PC-9 (cell line): Measurements from ENCODE around the gene CNTNAP2. TPM values are rescaled to one million over a fixed set of nuclear protein-coding genes. Genes with fewer than 3 reads are reported as not detected.

ENCODE experiments used
- BruUV-seq: library from RNA; stranded (reverse); fragments of 400-500 nt; replicated peaks from 2 replicates; lab custom pipeline; 2021; lab: Mats Ljungman, UMichigan
- CTCF ChIA-PET: fragments of 300-600 bp; sonication (Branson Sonifier 250); formaldehyde crosslinking; loops from one replicate; lab custom pipeline; 2022; ENCODE audit warnings: antibody characterized with exemption; lab: Charles Lee
- POLR2A ChIA-PET: fragments of 300-600 bp; sonication (Branson Sonifier 250); formaldehyde crosslinking; loops from one replicate; lab custom pipeline; 2022; ENCODE audit warnings: antibody characterized with exemption; ENCODE audit not compliant: unreplicated experiment; lab: Charles Lee
- DNase-seq, 2 experiments: peaks; one replicate each; pipeline versions ENCODE4 v3.0.0 to v3.0.0-alpha.2; 2015 to 2022; ENCODE audit warnings: mixed read lengths in 1 of 2
- H2AFZ ChIP-seq: fragments of 200-600 bp; sonication (generic); 2 replicates; pipeline ENCODE4 v1.8.1; 2017; ENCODE audit warnings: antibody characterized with exemption
- H3F3A ChIP-seq: fragments of 200-600 bp; sonication (generic); 2 replicates; pipeline ENCODE4 v1.8.1; 2017; ENCODE audit warnings: antibody characterized with exemption, mild to moderate bottlenecking, low read depth; ENCODE audit not compliant: insufficient read depth
- H3K27ac ChIP-seq: fragments of 200-600 bp; sonication (generic); 2 replicates; pipeline ENCODE4 v1.6.1; 2016; ENCODE audit warnings: mixed run types
- H3K27me3 ChIP-seq: fragments of 200-600 bp; sonication (generic); 2 replicates; pipeline ENCODE4 v1.6.1; 2016; ENCODE audit warnings: low read depth, mixed run types; ENCODE audit not compliant: insufficient read depth
- H3K36me3 ChIP-seq: fragments of 200-600 bp; sonication (generic); 2 replicates; pipeline ENCODE4 v1.6.1; 2016; ENCODE audit warnings: low read depth, mixed run types
- H3K4me1 ChIP-seq: fragments of 200-600 bp; sonication (generic); replicated peaks from 2 replicates; pipeline ENCODE4 v1.6.1; 2016; ENCODE audit warnings: mixed run types; ENCODE audit not compliant: insufficient read depth
- H3K4me2 ChIP-seq: fragments of 200-600 bp; sonication (generic); 2 replicates; pipeline ENCODE4 v1.6.1; 2017; ENCODE audit warnings: mixed run types
- H3K4me3 ChIP-seq: fragments of 200-600 bp; sonication (generic); 2 replicates; pipeline ENCODE4 v1.6.1; 2016; ENCODE audit warnings: mixed run types
- H3K79me2 ChIP-seq: fragments of 200-600 bp; sonication (generic); 2 replicates; pipeline ENCODE4 v1.6.1; 2017; ENCODE audit warnings: low read depth, mixed run types
- H3K9me2 ChIP-seq: fragments of 200-600 bp; sonication (generic); 2 replicates; pipeline ENCODE4 v1.8.1; 2017; ENCODE audit warnings: mild to moderate bottlenecking; ENCODE audit not compliant: insufficient read depth
- H3K9me3 ChIP-seq: fragments of 200-600 bp; sonication (generic); 2 replicates; pipeline ENCODE4 v1.8.1; 2016; ENCODE audit warnings: low read depth; ENCODE audit not compliant: insufficient read depth
- H4K20me1 ChIP-seq: fragments of 200-600 bp; sonication (generic); 2 replicates; pipeline ENCODE4 v1.8.1; 2017; ENCODE audit not compliant: insufficient read depth
- EZH2 ChIP-seq: fragments of 200-600 bp; sonication (generic); IDR thresholded peaks from 2 replicates; pipeline ENCODE4 v1.8.0; 2017; ENCODE audit warnings: antibody characterized with exemption, low read depth
- intact Hi-C: fragments of 100-400 bp; cut with micrococcal nuclease; formaldehyde crosslinking; loops from one replicate; pipeline ENCODE4 v1.10.0; 2022; ENCODE audit not compliant: unreplicated experiment
- total RNA-seq: library from RNA; stranded (reverse); gene quantifications from 2 replicates; pipeline ENCODE4 v1.2.3, GENCODE V29; 2021
- TF ChIP-seq, protein P1 (sequence below): fragments of 200-600 bp; sonication (generic); conservative IDR thresholded peaks from 2 replicates; pipeline ENCODE4 v1.6.1; 2017; ENCODE audit warnings: mixed run types, antibody characterized with exemption, mild to moderate bottlenecking, moderate library complexity

CNTNAP2 gene
- total RNA-seq, 1 experiment from 2014 or later, result not detected

- no peaks in the 10 kb centered on the region for H4K20me1 ChIP-seq
- intact Hi-C loops, result no loop called here
- ChIA-PET CTCF (no interaction called here), POLR2A (no interaction called here)
- peaks cover 8% of the 10 kb centered on the region; the same call in 1 of the 2 replicates for H3K27me3 ChIP-seq
- BruUV-seq, result no TSS peak
- no peaks in the 10 kb centered on the region for H3K4me1 ChIP-seq
- no peaks in the 10 kb centered on the region for H3K9me2 ChIP-seq
- no peak overlapping the region for H3K4me2 ChIP-seq
- H2AFZ ChIP-seq, result no peak overlapping the region
- H3K9me3 ChIP-seq, result no peaks in the 10 kb centered on the region
- no peaks in the 10 kb centered on the region for H3K79me2 ChIP-seq
- no peak overlapping the region for H3K27ac ChIP-seq
- no peaks in the 10 kb centered on the region for H3K36me3 ChIP-seq
- no peaks in the 10 kb centered on the region for H3F3A ChIP-seq
- no peak overlapping the region for H3K4me3 ChIP-seq
- TF ChIP-seq EZH2, result no peak
- TF ChIP-seq, protein P1, sequence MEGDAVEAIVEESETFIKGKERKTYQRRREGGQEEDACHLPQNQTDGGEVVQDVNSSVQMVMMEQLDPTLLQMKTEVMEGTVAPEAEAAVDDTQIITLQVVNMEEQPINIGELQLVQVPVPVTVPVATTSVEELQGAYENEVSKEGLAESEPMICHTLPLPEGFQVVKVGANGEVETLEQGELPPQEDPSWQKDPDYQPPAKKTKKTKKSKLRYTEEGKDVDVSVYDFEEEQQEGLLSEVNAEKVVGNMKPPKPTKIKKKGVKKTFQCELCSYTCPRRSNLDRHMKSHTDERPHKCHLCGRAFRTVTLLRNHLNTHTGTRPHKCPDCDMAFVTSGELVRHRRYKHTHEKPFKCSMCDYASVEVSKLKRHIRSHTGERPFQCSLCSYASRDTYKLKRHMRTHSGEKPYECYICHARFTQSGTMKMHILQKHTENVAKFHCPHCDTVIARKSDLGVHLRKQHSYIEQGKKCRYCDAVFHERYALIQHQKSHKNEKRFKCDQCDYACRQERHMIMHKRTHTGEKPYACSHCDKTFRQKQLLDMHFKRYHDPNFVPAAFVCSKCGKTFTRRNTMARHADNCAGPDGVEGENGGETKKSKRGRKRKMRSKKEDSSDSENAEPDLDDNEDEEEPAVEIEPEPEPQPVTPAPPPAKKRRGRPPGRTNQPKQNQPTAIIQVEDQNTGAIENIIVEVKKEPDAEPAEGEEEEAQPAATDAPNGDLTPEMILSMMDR, result no peak
- no peak for DNase-seq
Observed at GRCh38 chr7:147904219-147904576, 1787.6 kb downstream of the CNTNAP2 start.

DNA sequence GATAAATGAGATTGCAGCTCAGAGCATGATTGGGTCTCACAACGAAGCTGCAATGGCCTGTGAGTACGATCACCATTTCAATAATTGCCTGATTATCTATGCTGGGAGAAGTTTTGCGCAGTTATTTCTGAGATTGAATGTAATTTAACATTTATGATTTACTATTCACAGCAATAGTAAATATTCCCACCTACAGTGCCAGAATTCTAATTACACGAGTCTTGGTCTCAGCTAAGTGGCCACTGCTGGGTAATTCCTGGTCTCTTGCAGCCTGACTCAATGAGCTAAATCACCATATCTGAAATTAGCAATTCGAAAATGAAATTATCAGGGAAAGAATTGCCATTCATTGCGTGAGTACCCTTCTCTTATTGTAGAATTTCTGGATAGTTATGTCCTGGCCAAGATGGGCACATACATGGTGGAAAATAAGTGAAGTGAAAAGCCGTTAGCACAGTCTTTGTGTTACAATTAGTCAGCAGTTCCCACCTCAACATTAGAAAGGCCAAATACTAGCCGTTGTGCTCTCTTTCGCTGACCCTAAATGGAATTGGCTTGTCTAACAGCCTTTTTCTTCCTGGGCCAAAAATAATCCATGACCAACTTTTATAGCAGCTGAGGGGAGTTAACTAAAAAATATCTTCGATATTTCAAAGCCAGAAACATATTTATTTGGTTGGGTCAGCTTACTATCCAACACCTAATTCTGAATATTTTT is 1793.0 kb downstream of the CNTNAP2 start:
- H2AFZ ChIP-seq, result no peak overlapping the region
- CTCF ChIA-PET, result no interaction called here

GRCh38 chr7:147911201-147911601 is 1794.6 kb downstream of the CNTNAP2 start:
- H2AFZ ChIP-seq, result no peak overlapping the region
- no peaks in the 10 kb centered on the region for H3K36me3 ChIP-seq
- H3K79me2 ChIP-seq, result no peaks in the 10 kb centered on the region
- no peaks in the 10 kb centered on the region for H4K20me1 ChIP-seq
- H3K4me1 ChIP-seq, result no peaks in the 10 kb centered on the region
- no peak overlapping the region for H3K4me2 ChIP-seq
- H3K4me3 ChIP-seq, result no peak overlapping the region
- ChIA-PET CTCF (no interaction called here), POLR2A (no interaction called here)
- H3K27ac ChIP-seq, result no peak overlapping the region
- BruUV-seq, result no TSS peak
- H3F3A ChIP-seq, result no peaks in the 10 kb centered on the region
- H3K9me2 ChIP-seq, result no peaks in the 10 kb centered on the region
- no peaks in the 10 kb centered on the region for H3K9me3 ChIP-seq
- no peak for DNase-seq
- intact Hi-C loops, result no loop called here
- TF ChIP-seq, protein P1, result no peak
- no peak for TF ChIP-seq EZH2
- no peaks in the 10 kb centered on the region for H3K27me3 ChIP-seq

More for the DNA sequence above, 1793.0 kb downstream of the CNTNAP2 start:
- DNase-seq, result no peak
- no peaks in the 10 kb centered on the region for H3K9me2 ChIP-seq
- intact Hi-C loops, result no loop called here
- no peaks in the 10 kb centered on the region for H3K36me3 ChIP-seq
- H3K4me2 ChIP-seq, result no peak overlapping the region
- TF ChIP-seq EZH2, result no peak
- TF ChIP-seq, protein P1, result no peak
- POLR2A ChIA-PET, result no interaction called here
- no peaks in the 10 kb centered on the region for H3K9me3 ChIP-seq
- no peaks in the 10 kb centered on the region for H3K4me1 ChIP-seq
- no peaks in the 10 kb centered on the region for H3K79me2 ChIP-seq
- H3K27me3 ChIP-seq, result no peaks in the 10 kb centered on the region; the same call in 1 of the 2 replicates
- no peak overlapping the region for H3K4me3 ChIP-seq
- BruUV-seq, result no TSS peak
- no peaks in the 10 kb centered on the region for H4K20me1 ChIP-seq
- H3F3A ChIP-seq, result no peaks in the 10 kb centered on the region
- no peak overlapping the region for H3K27ac ChIP-seq
